AG09319 (cell line): ENCODE data around the gene CCN5.
"Not testable (repeated sequence)": the region's sequence is repeated elsewhere in the genome, so short reads cannot be mapped to it uniquely, and the experiment has no call there.

Source experiments
- DNase-seq: peaks from one replicate; pipeline ENCODE4 v3.0.0-alpha.2; 2010; ENCODE audit warnings: low read depth; ENCODE audit errors: extremely low read depth
- CTCF ChIP-seq: IDR thresholded peaks from 2 replicates; pipeline ENCODE4 v1.5.1; 2011; ENCODE audit warnings: low read depth, mild to moderate bottlenecking, inconsistent platforms, low read length, moderate library complexity

CCN5 gene

GRCh38 chr20:44756956-44757355 is 41.8 kb downstream of the CCN5 start:
- no peak for DNase-seq
- TF ChIP-seq CTCF = no peak

GRCh38 chr20:44758247-44759101 is 43.3 kb downstream of the CCN5 start:
- DNase-seq = no peak
- TF ChIP-seq CTCF = no peak

GRCh38 chr20:44759595-44759994 is 44.4 kb downstream of the CCN5 start:
- no peak for TF ChIP-seq CTCF

GRCh38 chr20:44761423-44761822 is 46.3 kb downstream of the CCN5 start:
- no peak for DNase-seq
- no peak for TF ChIP-seq CTCF

More at GRCh38 chr20:44759595-44759994, 44.4 kb downstream of the CCN5 start:
- no peak for DNase-seq

- TF ChIP-seq CTCF = no peak
- no peak for DNase-seq
Measured at GRCh38 chr20:44762466-44763140, 47.4 kb downstream of the CCN5 start.

GRCh38 chr20:44763798-44764197 is 48.6 kb downstream of the CCN5 start:
- DNase-seq = not testable (repeated sequence)

- TF ChIP-seq CTCF = no peak
- no peak for DNase-seq
Measured at GRCh38 chr20:44765091-44765490, 49.9 kb downstream of the CCN5 start.
